ENCODE measurements around the gene PLPPR1. TPM values are rescaled to one million over a fixed set of nuclear protein-coding genes. Genes with fewer than 3 reads are reported as not detected.
"Not testable (repeated sequence)": the region's sequence is repeated elsewhere in the genome, so short reads cannot be mapped to it uniquely, and the experiment has no call there.

Gene PLPPR1
- polyA plus RNA-seq, 1 donor: 9.8 TPM

DNA sequence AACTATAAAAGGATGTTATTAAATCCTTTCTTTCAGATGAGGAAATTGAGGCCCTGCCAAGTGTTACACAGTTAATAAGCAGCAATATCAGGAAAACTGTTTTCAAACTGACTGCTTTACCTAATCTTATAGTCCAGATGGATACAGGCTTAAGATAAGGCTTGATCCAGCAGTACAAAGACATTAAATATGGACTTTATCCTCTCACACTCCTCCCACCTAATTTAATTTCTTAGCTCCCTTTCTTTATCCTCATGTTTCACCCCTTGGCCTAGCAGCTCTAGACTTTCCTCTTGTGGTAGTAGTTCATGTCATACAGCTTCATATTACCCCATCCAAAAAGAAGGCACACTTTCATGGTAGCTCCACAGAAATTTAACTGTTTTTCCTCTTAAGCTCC, 191.8 kb downstream of the PLPPR1 start:
- no peak for DNase-seq

DNA sequence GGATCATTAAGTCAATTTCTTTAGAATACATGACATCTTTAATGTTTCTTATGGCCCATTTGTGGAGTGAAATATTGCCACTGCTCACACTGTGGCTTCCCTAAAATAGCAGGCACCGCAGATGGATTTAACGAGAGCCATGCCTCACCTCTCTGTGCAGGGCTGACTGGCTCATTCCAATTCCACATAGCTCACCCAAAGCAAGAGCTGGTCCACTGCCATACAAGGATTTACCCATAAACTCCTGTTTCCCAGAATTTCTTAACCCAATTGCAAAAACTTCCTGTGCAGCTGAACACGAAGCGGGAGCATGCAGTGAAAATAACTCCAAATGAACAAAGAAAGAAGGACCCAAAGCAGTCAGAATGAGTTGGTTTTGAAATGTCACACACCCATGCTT, 196.7 kb downstream of the PLPPR1 start:
- no peak for DNase-seq

- DNase-seq: no peak
These were observed 197.6 kb downstream of the PLPPR1 start for GRCh38 chr9:101226161-101226560.

DNA sequence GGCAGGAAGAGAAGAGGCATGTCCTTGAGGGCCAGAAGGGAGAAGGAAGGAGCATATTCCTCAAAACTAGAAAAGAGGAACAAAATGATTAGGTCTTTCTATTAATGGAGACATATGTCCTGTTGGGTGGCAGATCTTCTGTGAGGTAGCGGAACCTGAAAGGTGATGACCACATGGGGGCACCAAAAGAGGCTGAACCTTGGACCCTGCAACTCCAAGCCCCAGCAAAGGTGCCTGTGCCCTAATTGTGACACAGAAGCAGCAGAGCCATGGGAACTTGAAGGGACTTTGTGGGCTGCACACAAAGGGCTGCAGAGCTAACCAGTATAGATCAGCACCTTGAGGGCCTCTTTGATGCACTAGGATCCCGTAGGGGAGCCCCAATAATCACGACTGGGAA, 198.3 kb downstream of the PLPPR1 start:
- no peak for DNase-seq

DNA sequence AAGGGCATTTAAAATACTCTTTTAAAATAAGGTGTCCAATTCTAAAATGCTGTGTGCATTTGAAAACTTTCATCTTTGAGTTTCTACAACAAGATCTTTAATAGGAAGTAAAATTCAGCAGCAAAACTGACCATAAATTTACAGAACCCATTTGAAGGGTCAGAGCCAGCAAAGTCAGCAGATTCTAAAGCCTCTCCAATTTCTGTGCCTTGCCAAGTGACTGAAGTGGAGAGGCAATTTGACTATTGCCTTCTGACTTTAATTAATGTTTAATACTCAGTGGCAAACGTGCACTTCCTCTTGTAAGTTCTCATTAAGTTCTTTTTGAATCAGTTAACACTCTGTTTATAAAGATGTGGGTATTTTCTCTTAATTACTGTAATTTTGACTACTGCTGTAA, 201.1 kb downstream of the PLPPR1 start:
- DNase-seq: no peak

- DNase-seq: no peak
These were observed 204.0 kb downstream of the PLPPR1 start for GRCh38 chr9:101232405-101232977.

- DNase-seq: peak; percentile 9
These were observed 206.8 kb downstream of the PLPPR1 start for GRCh38 chr9:101235105-101235866.

DNA sequence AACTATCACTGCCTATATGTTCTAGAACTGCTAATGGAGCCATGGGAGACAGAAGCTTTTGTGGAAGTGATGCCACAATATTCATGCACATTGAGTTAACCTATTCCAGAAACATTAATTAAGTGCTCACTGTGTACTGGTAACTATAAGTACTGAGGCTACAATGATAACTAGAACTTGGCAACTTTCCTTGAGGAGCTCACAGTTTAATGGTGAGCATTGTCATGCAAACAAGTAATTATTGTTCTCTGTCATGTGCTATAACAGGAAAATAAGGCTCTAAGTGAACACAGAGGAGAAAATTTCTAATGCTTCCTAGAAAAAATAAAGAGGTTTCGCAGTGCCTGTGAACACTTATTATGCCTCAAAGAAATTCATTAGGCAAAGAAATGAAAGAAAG, 214.1 kb downstream of the PLPPR1 start:
- DNase-seq: no peak

GRCh38 chr9:101246691-101247090, 218.2 kb downstream of the PLPPR1 start:
- no peak for DNase-seq

- no peak for DNase-seq
These were observed 218.8 kb downstream of the PLPPR1 start for GRCh38 chr9:101247297-101247696.

GRCh38 chr9:101254733-101255433, 226.4 kb downstream of the PLPPR1 start:
- no peak for DNase-seq

DNA sequence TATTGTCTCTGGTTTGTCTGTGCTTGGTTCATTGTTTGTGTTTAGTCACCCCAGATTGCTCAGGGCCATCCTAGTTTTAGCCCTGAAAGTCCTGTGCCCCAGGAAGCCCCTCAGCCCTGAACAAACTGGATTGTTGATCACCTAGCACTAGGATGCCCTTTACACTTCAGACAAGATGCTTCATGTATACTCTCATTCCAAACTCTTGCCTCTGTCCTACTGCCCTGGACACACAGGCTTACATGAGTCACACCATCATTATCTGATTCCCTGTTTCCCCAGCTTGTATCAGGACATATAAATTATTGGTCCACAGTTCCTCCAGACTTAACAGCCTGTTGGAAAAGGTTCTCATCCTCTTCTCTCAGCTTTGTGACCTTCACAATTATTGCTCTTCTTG, 236.2 kb downstream of the PLPPR1 start:
- no peak for DNase-seq

DNA sequence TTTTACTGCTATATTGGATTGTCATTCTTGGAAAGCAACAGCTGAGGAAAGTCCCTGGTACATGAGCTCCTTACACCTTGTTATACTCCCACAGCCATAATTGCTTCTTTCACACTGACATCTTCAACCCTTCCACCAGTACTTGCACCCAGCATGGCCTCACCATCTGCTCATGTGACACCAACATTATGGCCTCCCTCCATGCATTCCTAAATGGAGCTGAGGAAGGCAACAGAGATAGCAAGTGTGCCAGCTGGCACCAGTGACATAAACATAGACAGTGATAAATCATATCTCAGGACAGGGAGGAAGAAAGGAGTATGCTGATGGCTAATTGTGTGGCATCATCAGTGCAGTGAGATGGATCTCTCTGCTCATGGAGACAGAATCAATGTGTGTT, 236.7 kb downstream of the PLPPR1 start:
- DNase-seq: no peak

- no peak for DNase-seq
These were observed 239.9 kb downstream of the PLPPR1 start for GRCh38 chr9:101268426-101268825.

GRCh38 chr9:101269591-101270283, 241.2 kb downstream of the PLPPR1 start:
- DNase-seq: no peak

GRCh38 chr9:101270302-101270701, 241.8 kb downstream of the PLPPR1 start:
- no peak for DNase-seq

DNA sequence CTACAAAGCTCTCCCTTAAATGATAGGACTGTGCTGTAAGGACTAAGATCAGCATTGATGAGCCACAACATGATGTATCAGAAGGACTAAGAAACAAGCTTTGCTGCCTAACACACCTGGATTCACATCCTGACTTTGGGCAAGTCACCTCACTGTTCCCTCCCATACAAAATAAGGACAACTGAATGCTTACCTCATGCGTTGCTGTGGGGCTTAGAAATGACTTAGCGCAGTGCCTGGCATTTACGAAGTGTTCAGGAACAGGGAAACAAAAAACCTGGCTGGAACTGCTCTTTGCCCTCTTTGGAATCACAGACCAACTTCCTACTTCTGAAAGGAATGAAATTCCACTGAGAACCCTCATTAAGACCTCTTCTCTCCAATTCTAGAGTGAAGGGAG, 242.6 kb downstream of the PLPPR1 start:
- DNase-seq: no peak

DNA sequence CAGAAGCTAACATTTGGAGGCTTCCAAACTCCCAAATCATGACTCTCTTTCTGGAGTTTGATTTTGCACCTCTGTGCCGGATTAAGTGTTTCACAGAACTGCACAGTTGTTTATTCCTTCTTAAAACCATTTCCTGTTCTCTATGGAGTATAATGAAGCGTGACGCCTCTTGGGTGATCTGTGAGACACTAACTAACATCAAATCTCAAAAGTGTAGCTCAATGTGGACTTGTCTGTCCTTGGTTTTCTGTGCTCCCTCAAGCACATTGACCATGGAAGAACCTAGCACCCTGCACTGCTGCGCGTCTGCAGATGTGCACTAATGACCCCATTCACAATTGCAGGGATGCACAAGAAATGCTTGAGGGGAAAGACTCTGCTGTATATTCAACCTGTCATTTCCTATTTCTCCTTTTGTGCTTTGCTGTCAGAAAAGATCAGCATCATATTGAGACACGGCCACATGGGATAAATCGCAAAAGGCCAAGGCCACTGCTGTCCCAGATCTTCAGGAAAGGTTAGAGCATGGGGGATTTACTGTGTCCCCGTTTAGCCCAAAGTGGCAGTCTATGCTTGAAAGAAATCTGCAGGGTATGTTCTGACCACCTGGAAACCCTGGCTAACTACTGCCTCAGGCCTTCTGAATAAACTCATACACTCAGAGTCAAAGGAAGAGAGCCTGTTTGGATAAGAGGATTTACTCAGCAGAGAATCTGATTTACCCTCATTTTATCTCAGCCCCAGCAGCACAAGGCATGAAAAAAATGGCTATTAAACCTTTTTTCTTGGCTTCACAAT, 246.6 kb downstream of the PLPPR1 start:
- no peak for DNase-seq

GRCh38 chr9:101275769-101276250, 247.3 kb downstream of the PLPPR1 start:
- no peak for DNase-seq

GRCh38 chr9:101291043-101291442, 262.5 kb downstream of the PLPPR1 start:
- not testable (repeated sequence) for DNase-seq

DNA sequence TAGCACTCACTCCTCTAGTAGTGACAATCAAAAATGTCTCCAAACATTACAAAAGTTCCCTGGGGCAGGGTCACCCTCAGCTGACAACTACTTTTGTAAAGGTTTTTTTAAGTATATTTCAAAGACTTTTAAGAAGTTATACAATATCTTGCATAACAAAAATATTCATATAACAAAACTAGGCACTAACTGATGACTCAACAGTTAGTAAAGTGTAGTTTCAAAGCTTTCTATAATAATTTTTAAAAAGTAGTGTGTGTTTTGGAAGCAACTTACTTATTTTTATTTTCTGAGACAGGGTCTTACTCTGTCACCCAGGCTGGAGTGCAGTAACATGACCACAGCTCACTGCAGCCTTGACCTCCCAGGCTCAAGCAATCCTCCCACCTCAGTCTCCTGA, 271.4 kb downstream of the PLPPR1 start:
- DNase-seq: no peak

DNA sequence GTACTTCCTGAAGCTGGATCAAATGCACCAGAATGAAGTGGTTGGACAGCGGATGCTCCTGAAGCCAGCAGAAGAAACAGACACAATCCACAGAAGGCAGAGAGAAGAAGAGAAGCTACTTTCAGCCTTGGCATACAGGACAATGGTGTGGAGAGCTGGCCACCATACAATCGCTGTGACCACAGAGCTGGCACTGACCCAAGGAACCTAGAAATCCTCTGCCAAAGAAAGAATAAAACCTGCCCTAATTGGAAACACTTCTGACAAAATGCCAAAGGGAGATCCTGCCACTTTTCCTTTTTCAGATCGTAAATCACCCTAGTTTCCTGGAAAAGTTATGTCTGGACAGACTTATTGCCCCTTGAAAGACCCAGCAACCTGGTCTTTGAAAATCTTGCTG, 278.5 kb downstream of the PLPPR1 start:
- DNase-seq: no peak
